BLaER1 (cell line): ENCODE measurements around the gene EHMT2.
A peak's percentile ranks its signal among the peaks of the same experiment; 100 is the strongest.

ENCODE experiments used
- H3K27ac ChIP-seq: shearing (Covaris generic); formaldehyde crosslinking; 2 replicates; pipeline ENCODE4 v1.8.1; 2022
- H3K27me3 ChIP-seq: shearing (Covaris generic); formaldehyde crosslinking; 2 replicates; pipeline ENCODE4 v1.8.1; 2022
- H3K36me3 ChIP-seq: shearing (Covaris generic); formaldehyde crosslinking; 2 replicates; pipeline ENCODE4 v1.8.1; 2022
- H3K4me1 ChIP-seq: shearing (Covaris generic); formaldehyde crosslinking; 2 replicates; pipeline ENCODE4 v1.8.1; 2022
- H3K4me2 ChIP-seq: shearing (Covaris generic); formaldehyde crosslinking; 2 replicates; pipeline ENCODE4 v1.8.1; 2022
- H3K4me3 ChIP-seq: shearing (Covaris generic); formaldehyde crosslinking; 2 replicates; pipeline ENCODE4 v1.8.1; 2022
- H3K9ac ChIP-seq: shearing (Covaris generic); formaldehyde crosslinking; 2 replicates; pipeline ENCODE4 v1.8.1; 2022
- H3K9me3 ChIP-seq: shearing (Covaris generic); formaldehyde crosslinking; 2 replicates; pipeline ENCODE4 v1.8.1; 2022
- H4K20me1 ChIP-seq: shearing (Covaris generic); formaldehyde crosslinking; 2 replicates; pipeline ENCODE4 v1.8.1; 2022
- Cebpa-rat ChIP-seq: shearing (Covaris generic); IDR thresholded peaks from 2 replicates; pipeline ENCODE4 v1.8.1; 2022

The EHMT2 gene

GRCh38 chr6:31901953-31902643 lies 4.6 kb upstream of the EHMT2 start, which contains the start of gene ZBTB12:
TSS of gene ZBTB12 (minus strand) at chr6:31902086. CDS start at chr6:31901305, 781 bp downstream.
- TF ChIP-seq Cebpa-rat, result no peak
- Histone ChIP-seq H3K4me2 (peak within 1 kb of the TSS; percentile 81), H4K20me1 (no peaks in the 10 kb centered on the region), H3K27me3 (no peaks in the 10 kb centered on the region), H3K9ac (peak within 1 kb of the TSS; percentile 85), H3K9me3 (no peaks in the 10 kb centered on the region), H3K27ac (peak within 1 kb of the TSS; percentile 92), H3K4me1 (peaks cover 35% of the 10 kb centered on the region), H3K36me3 (no peaks in the 10 kb centered on the region), H3K4me3 (peak within 1 kb of the TSS; percentile 73)

GRCh38 chr6:31901415-31901952 lies 4.0 kb upstream of the EHMT2 start:
- TF ChIP-seq Cebpa-rat, result no peak
- Histone ChIP-seq H3K9me3 (no peaks in the 10 kb centered on the region), H4K20me1 (peaks cover 5% of the 10 kb centered on the region), H3K36me3 (no peaks in the 10 kb centered on the region), H3K4me2 (peak overlapping the region; percentile 81), H3K9ac (peak overlapping the region; percentile 85), H3K4me1 (peaks cover 37% of the 10 kb centered on the region), H3K27ac (peak overlapping the region; percentile 92), H3K4me3 (peak overlapping the region; percentile 73), H3K27me3 (no peaks in the 10 kb centered on the region)

DNA sequence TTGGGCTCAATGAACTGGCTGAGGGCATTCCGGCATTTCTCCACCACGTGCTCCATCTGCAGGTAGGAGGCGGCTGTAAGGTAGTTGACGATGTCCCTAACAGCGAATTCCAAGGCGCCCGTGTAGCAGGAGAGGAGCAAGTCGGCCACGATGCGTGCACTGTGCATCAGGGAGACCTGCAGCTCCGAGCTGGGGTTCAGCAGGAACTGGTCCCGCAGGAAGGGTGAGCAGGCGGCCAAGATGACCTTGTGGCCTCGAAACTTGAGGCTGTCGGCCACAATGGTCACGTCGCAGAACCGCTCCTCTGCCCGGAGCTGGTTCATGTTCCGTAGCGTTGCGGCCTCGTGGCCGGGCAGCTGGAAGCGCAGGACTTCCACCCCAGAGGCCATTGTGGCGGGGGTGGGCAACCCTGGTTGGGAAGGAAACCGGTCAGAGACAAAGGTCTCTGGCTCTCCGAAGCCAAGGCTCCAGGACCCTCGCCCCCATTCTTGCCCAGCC lies 3.5 kb upstream of the EHMT2 start:
- peak overlapping the region; percentile 73 for H3K4me3 ChIP-seq
- no peak for TF ChIP-seq Cebpa-rat

DNA sequence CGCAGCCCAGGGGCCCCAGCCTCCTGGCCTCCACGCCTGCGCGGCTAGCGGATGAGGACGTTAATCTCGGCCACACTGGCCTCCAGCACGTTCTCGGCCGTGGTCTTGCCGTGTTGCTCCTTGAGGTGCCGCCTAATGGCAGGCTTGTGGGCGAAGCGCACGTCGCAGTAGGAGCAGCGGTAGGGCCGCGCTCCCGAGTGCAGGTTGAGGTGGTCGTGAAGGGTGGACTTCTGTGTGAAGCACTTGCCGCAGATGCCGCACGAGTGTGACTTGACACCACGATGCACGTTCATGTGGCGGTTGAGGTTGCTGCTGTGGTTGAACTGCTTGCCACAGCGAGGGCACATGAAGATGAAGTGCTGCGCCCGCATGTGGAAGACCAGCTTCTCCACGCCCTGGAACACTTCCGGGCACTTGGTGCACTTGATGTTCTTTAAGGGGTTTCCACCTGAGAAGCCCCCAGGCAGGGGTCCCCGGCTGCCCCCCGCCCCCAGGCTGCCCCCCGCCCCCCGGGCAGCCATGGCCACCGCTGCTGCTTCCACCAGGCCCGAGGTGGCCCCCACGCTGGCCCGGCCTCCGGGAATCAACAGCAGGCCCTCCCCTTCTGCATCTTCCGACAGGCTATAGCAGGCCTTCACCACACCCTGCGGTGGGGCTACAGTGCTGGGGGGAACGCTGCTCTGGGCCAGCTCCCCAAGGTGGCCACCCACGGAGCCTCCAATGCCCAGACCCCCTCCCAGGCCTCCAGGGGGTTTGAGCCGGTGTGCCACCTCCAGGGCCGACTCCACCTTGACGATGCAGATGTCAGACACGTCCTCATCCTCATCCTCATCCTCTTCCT lies 2.6 kb upstream of the EHMT2 start:
- Histone ChIP-seq H3K4me2 (peak overlapping the region; percentile 81), H3K9me3 (no peaks in the 10 kb centered on the region), H3K4me3 (no peak overlapping the region), H3K27me3 (no peaks in the 10 kb centered on the region), H3K36me3 (peaks cover 13% of the 10 kb centered on the region), H4K20me1 (peaks cover 10% of the 10 kb centered on the region), H3K27ac (no peak overlapping the region), H3K9ac (no peak overlapping the region), H3K4me1 (peaks cover 50% of the 10 kb centered on the region)
- TF ChIP-seq Cebpa-rat, result no peak

More for the DNA sequence above, 3.5 kb upstream of the EHMT2 start:
- H3K9me3 ChIP-seq, result no peaks in the 10 kb centered on the region
- H4K20me1 ChIP-seq, result peaks cover 10% of the 10 kb centered on the region
- H3K36me3 ChIP-seq, result peaks cover 5% of the 10 kb centered on the region
- peak overlapping the region; percentile 81 for H3K4me2 ChIP-seq
- no peaks in the 10 kb centered on the region for H3K27me3 ChIP-seq
- H3K9ac ChIP-seq, result peak overlapping the region; percentile 85
- peak overlapping the region; percentile 92 for H3K27ac ChIP-seq
- H3K4me1 ChIP-seq, result peaks cover 43% of the 10 kb centered on the region

GRCh38 chr6:31899215-31899614 lies 1.7 kb upstream of the EHMT2 start:
- H3K4me3 ChIP-seq, result no peak overlapping the region
- no peaks in the 10 kb centered on the region for H3K27me3 ChIP-seq
- H3K4me1 ChIP-seq, result peaks cover 50% of the 10 kb centered on the region
- peaks cover 22% of the 10 kb centered on the region for H3K36me3 ChIP-seq
- H3K4me2 ChIP-seq, result peak overlapping the region; percentile 81
- H3K27ac ChIP-seq, result no peak overlapping the region
- H3K9ac ChIP-seq, result no peak overlapping the region
- TF ChIP-seq Cebpa-rat, result no peak
- no peaks in the 10 kb centered on the region for H3K9me3 ChIP-seq
- peaks cover 10% of the 10 kb centered on the region for H4K20me1 ChIP-seq

- no peak for TF ChIP-seq Cebpa-rat
- Histone ChIP-seq H3K27ac (peak overlapping the region; percentile 83; the same call in 1 of the 2 replicates), H3K36me3 (peaks cover 30% of the 10 kb centered on the region), H4K20me1 (peaks cover 10% of the 10 kb centered on the region), H3K9me3 (no peaks in the 10 kb centered on the region), H3K4me1 (peaks cover 53% of the 10 kb centered on the region), H3K4me2 (peak overlapping the region; percentile 81), H3K27me3 (no peaks in the 10 kb centered on the region), H3K4me3 (peak overlapping the region; percentile 86), H3K9ac (peak overlapping the region; percentile 87)
These were observed 999 bp upstream of the EHMT2 start for GRCh38 chr6:31898383-31899011.

- Histone ChIP-seq H3K4me2 (peak overlapping the region; percentile 91), H3K27ac (peak overlapping the region; percentile 83), H3K36me3 (peaks cover 44% of the 10 kb centered on the region), H3K9ac (peak overlapping the region; percentile 87), H3K27me3 (no peaks in the 10 kb centered on the region), H3K4me3 (peak overlapping the region; percentile 86), H4K20me1 (peaks cover 19% of the 10 kb centered on the region), H3K9me3 (no peaks in the 10 kb centered on the region), H3K4me1 (peaks cover 53% of the 10 kb centered on the region)
- TF ChIP-seq Cebpa-rat, result no peak
These were observed 464 bp downstream of the EHMT2 start for GRCh38 chr6:31896856-31897611.

DNA sequence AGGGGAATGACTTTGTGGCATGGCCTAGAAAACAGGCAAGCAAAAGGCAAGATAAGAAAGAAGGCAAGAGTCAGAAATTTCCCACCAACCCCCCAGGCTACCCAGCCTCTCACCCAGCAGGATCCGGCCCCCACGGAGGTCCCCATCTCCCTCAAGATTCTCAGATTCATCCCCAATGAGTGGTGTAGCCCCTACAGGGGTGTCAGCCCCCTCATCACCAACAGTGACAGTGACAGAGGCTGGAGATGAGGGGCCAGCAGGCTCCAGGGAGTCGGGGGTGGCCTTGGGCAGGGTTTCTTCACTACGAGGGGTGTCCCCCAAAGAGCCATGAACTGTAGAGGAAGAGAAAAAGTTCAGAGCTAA lies 1.0 kb downstream of the EHMT2 start:
- peak overlapping the region; percentile 86 for H3K4me3 ChIP-seq
- peak overlapping the region; percentile 83 for H3K27ac ChIP-seq
- no peaks in the 10 kb centered on the region for H3K27me3 ChIP-seq
- peaks cover 53% of the 10 kb centered on the region for H3K4me1 ChIP-seq
- H3K9me3 ChIP-seq, result no peaks in the 10 kb centered on the region
- TF ChIP-seq Cebpa-rat, result no peak
- H4K20me1 ChIP-seq, result peaks cover 19% of the 10 kb centered on the region
- H3K4me2 ChIP-seq, result peak overlapping the region; percentile 91
- peak overlapping the region; percentile 87 for H3K9ac ChIP-seq
- peaks cover 50% of the 10 kb centered on the region for H3K36me3 ChIP-seq

DNA sequence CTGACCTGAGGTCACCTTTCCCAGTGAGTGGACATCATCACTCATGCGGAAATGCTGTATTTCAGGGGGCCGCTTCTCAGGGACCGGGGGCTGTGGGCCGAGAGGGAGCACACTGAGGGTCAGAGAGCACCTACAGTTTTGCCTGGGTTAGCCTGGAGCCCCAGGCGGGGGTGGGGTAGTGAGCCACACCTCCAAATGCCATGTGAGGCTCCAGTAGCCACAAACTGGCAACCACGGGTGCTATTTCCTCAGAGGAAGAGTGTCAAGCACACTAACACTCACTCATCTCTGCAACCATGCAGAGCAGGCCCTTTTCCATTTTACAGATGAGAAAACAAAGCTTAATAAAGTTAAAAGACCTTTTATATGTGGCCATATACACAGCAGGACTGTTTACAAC lies 4.7 kb downstream of the EHMT2 start:
- peaks cover 84% of the 10 kb centered on the region for H3K36me3 ChIP-seq
- peak overlapping the region; percentile 41 for H3K4me2 ChIP-seq
- peaks cover 27% of the 10 kb centered on the region for H3K4me1 ChIP-seq

More for the DNA sequence above, 4.7 kb downstream of the EHMT2 start:
- H3K9me3 ChIP-seq, result no peaks in the 10 kb centered on the region
- H3K27ac ChIP-seq, result peak overlapping the region; percentile 3; the same call in 1 of the 2 replicates
- peaks cover 30% of the 10 kb centered on the region for H4K20me1 ChIP-seq
- H3K27me3 ChIP-seq, result no peaks in the 10 kb centered on the region
- peak overlapping the region; percentile 25; the same call in 1 of the 2 replicates for H3K9ac ChIP-seq
- no peak overlapping the region for H3K4me3 ChIP-seq
- TF ChIP-seq Cebpa-rat, result no peak
